Activated CD4-positive, alpha-beta T cell treated with anti-CD3 and anti-CD28 coated beads, Interleukin-2, Interleukin-4, amounts not matched to agents 100 ng/mL and 50 ng/mL, durations not matched to agents 16 hours and 8 hours (primary cell): ENCODE data around the gene SPANXN2.
A peak's percentile ranks its signal among the peaks of the same experiment; 100 is the strongest.
"Not testable (repeated sequence)": the region's sequence is repeated elsewhere in the genome, so short reads cannot be mapped to it uniquely, and the experiment has no call there.

Source experiments
- DNase-seq: peaks from one replicate; pipeline ENCODE4 v3.0.0-alpha.2; 2020; ENCODE audit warnings: low spot score

The SPANXN2 gene

DNA sequence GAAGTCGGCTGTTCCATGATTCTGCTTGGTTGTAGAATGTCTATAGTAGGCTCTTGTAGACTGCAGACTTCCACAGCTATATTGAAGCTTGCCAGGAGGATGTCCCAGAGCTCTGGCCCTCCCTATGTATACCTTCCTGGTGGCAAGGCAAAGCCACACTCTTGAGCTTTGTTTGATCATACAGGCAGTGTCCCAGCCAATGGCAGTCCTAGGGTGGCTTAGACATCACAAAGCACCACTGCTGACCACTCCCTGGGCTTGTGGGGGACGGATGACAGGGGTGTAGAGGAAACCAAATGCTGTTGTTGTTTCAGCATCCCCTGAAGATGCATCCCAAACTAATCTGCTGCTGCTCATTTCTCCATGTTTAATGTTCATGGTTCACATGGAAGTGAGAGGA, at the start of gene SPANXN2:
Gene SPANXN2, minus strand, starts transcription at position 101 of the 400 bp plus-strand sequence. Its CDS starts 84 bp downstream, at position 17.
- not testable (repeated sequence) for DNase-seq

DNA sequence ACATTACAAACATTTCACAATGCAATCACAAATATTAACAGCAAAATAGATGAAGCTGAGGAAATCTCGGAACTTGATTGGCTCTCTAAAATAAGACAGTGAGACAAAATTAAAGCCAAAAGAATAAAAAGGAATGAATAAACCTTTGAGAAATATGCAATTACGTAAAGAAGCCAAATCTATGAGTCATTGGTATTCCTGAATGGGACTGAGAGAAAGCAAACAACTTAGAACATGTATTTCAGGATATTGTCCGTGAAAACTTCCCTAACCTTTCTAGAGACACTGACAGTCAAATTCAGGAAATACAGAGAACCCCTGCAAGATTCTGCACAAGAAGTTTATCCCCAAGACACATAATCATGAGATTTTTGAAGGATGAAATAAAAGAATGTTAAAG, 48.4 kb upstream of the SPANXN2 start:
- DNase-seq, result no peak

DNA sequence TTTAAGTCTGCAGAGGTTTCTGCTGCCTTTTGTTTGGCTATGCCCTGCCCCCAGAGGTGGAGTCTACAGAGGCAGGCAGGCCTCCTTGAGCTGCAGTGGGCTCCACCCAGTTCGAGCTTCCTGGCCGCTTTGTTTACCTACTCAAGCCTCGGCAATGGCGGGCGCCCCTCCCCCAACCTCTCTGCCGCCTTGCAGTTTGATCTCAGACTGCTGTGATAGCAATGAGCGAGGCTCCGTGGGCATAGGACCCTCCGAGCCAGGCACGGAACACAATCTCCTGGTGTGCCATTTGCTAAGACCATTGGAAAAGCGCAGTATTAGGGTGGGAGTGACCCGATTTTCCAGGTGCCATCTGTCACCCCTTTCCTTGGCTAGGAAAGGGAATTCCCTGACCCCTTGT, 47.2 kb upstream of the SPANXN2 start:
- not testable (repeated sequence) for DNase-seq

DNA sequence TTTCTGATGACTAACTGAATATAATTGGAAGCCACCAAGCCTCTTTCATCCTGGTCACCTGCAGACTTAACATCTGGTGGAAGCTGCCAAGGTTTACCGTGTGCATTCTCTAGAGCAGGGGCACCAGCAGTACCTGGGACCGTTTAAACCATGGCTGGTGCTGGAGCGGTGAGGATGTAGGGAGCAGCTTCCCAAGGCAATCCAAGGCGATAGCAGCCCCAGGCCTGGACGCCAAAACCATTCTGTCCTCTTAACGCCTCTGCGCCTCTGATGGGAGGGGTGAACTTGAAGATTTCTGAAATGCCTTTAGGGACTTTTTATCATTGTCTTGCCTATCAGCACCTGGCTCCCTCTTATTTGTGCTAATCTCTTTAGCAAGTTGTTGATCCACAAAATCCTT, 37.3 kb upstream of the SPANXN2 start:
- no peak for DNase-seq

DNA sequence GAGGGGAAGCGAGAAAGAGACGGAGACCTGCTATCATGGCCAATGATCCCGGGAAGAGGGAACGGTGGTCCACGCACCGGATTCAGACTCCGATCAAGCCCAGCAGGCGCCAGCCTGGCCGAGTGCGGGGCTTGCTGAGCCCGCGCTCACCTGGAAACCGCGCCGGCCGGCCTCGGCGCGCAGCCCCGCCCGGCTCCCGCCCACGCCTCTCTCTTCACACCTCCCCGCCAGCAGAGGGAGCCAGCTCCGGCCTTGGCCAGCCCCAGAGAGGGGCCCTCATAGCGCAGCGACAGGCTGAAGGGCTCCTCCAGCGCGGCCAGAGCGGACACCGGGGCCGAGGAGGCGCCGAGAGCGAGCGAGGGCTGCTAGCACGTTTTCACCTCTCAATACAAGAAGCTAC, 36.8 kb upstream of the SPANXN2 start:
- no peak for DNase-seq

GRCh38 chrX:143754183-143754582, 33.6 kb upstream of the SPANXN2 start:
- no peak for DNase-seq

DNA sequence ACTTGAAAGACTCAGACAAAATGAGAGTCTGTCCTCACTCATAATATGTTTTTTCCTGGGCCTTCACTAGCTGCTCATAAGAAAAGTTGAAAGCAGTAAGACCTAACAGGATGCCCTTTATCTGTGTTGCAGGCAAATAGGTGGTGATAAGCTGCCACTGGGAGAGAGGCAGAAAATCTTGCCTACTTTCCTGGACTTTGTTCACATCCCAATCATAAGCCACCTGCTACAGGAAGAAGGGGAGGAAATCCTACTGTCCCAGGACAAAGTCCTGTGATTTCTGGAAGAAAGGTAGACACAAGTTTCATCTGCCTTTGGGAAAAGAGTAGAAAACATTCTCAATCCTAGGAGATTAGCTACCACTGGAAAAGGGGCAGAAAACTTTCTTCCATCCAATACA, 13.3 kb upstream of the SPANXN2 start:
- no peak for DNase-seq

DNA sequence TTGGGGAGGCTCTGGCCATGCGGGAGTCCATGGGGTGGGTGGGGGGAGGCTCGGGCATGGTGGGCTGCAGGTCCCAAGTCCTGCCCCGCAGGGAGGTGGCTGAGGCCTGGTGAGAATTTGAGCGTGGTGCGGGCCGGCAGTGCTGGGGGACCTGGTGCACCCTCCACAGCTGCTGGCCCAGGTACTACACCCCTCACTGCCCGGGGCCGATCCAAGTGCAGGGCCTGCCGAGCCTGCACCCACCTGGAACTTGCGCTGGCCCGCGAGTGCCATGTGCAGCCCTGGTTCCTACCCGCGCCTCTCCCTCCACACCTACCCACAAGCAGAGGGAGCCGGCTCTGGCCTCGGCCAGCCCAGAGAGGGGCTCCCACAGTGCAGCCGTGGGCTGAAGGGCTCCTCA, 5.7 kb upstream of the SPANXN2 start:
- DNase-seq, result no peak

- no peak for DNase-seq
Measured at GRCh38 chrX:143701460-143701859, 19.1 kb downstream of the SPANXN2 start.

DNA sequence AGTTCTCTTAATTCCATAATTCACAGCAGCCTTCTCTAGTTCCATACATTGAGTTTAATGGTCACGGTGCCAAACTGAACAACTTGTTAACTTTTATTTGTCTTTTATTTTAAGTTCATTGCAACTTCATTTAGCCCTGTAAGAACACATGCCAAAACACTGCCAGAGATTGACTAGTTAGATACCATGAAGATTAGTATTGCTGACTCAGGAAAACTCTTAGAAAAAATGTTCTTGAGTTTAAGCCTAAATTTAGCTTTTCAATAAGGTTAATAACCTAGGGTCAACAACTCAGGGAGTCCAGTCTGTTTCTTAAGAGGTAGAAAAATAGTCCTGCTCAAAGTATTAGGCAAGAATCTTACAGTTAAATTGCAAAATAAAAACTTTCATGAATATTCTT, 25.7 kb downstream of the SPANXN2 start:
- no peak for DNase-seq

- no peak for DNase-seq
Measured at GRCh38 chrX:143683486-143683885, 37.1 kb downstream of the SPANXN2 start.

- DNase-seq, result no peak
Measured at GRCh38 chrX:143674926-143675325, 45.6 kb downstream of the SPANXN2 start.

GRCh38 chrX:143669395-143669794, 51.2 kb downstream of the SPANXN2 start:
- DNase-seq, result no peak

- peak; percentile 4 for DNase-seq
Measured at GRCh38 chrX:143664302-143664701, 56.2 kb downstream of the SPANXN2 start.

GRCh38 chrX:143663755-143664154, 56.8 kb downstream of the SPANXN2 start:
- DNase-seq, result no peak
